A549 (cell line): ENCODE results near the gene CCDC102B.

Experiments used
- EP300 ChIP-seq, 2 experiments: fragments of >200 bp; sonication (Bioruptor Twin); formaldehyde crosslinking; IDR thresholded peaks; 2 replicates in 1 of 2; 3 replicates in 1 of 2; pipeline ENCODE4 v1.6.1; 2016 to 2017
- ESRRA ChIP-seq: fragments of 150-350 bp; IDR thresholded peaks from 2 replicates; pipeline ENCODE4 v1.6.1; 2014; ENCODE audit warnings: mild to moderate bottlenecking, low read length, borderline replicate concordance
- NFE2L2 ChIP-seq: fragments of 150-350 bp; conservative IDR thresholded peaks from 2 replicates; pipeline ENCODE4 v1.6.1; 2014; ENCODE audit warnings: low read length
- POLR2AphosphoS2 ChIP-seq: conservative IDR thresholded peaks from 2 replicates; pipeline ENCODE4 v1.6.1; 2012; ENCODE audit warnings: low read length, improper control_type of control experiment, inconsistent platforms
- RARB ChIP-seq: fragments of 250-450 bp; sonication (Bioruptor Pico); IDR thresholded peaks from 2 replicates; pipeline ENCODE4 v1.8.0; 2021; ENCODE audit warnings: mild to moderate bottlenecking, moderate library complexity
- TF ChIP-seq, protein P1 (sequence below): IDR thresholded peaks from 2 replicates; pipeline ENCODE4 v1.6.1; 2012
- TF ChIP-seq, protein P2 (sequence below): fragments of >200 bp; sonication (Bioruptor Twin); formaldehyde crosslinking; IDR thresholded peaks from 3 replicates; pipeline ENCODE4 v1.5.1; 2016
- TF ChIP-seq, protein P3 (sequence below): fragments of 200-600 bp; sonication (generic); IDR thresholded peaks from 2 replicates; pipeline ENCODE4 v1.6.1; 2016; ENCODE audit warnings: antibody characterized with exemption, mild to moderate bottlenecking, moderate library complexity

DNA sequence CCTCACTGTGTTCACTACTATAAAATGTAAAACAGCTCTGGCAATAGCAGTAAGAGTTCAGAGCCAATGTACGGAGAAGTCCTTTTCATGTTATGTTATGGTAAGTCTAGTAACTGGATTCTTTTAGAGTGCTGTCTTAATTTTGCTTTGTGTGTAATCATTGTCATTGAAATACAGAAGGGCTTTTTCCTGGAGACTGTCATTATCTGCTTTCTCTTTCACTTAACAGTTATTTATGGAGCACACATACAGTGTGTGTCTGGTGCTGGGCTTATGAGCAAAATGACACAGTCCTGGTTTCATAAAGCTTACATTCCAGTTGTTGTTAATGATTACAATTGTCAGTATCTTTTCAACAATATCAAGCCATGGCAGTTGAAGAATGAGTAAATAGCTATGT is 95.5 kb downstream of the CCDC102B start:
- no peak for TF ChIP-seq EP300 (IDR thresholded peaks at IDR 0.05)
- TF ChIP-seq, protein P1, sequence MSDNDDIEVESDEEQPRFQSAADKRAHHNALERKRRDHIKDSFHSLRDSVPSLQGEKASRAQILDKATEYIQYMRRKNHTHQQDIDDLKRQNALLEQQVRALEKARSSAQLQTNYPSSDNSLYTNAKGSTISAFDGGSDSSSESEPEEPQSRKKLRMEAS, result no peak
- TF ChIP-seq, protein P2, sequence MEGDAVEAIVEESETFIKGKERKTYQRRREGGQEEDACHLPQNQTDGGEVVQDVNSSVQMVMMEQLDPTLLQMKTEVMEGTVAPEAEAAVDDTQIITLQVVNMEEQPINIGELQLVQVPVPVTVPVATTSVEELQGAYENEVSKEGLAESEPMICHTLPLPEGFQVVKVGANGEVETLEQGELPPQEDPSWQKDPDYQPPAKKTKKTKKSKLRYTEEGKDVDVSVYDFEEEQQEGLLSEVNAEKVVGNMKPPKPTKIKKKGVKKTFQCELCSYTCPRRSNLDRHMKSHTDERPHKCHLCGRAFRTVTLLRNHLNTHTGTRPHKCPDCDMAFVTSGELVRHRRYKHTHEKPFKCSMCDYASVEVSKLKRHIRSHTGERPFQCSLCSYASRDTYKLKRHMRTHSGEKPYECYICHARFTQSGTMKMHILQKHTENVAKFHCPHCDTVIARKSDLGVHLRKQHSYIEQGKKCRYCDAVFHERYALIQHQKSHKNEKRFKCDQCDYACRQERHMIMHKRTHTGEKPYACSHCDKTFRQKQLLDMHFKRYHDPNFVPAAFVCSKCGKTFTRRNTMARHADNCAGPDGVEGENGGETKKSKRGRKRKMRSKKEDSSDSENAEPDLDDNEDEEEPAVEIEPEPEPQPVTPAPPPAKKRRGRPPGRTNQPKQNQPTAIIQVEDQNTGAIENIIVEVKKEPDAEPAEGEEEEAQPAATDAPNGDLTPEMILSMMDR, result no peak
- TF ChIP-seq, protein P3, sequence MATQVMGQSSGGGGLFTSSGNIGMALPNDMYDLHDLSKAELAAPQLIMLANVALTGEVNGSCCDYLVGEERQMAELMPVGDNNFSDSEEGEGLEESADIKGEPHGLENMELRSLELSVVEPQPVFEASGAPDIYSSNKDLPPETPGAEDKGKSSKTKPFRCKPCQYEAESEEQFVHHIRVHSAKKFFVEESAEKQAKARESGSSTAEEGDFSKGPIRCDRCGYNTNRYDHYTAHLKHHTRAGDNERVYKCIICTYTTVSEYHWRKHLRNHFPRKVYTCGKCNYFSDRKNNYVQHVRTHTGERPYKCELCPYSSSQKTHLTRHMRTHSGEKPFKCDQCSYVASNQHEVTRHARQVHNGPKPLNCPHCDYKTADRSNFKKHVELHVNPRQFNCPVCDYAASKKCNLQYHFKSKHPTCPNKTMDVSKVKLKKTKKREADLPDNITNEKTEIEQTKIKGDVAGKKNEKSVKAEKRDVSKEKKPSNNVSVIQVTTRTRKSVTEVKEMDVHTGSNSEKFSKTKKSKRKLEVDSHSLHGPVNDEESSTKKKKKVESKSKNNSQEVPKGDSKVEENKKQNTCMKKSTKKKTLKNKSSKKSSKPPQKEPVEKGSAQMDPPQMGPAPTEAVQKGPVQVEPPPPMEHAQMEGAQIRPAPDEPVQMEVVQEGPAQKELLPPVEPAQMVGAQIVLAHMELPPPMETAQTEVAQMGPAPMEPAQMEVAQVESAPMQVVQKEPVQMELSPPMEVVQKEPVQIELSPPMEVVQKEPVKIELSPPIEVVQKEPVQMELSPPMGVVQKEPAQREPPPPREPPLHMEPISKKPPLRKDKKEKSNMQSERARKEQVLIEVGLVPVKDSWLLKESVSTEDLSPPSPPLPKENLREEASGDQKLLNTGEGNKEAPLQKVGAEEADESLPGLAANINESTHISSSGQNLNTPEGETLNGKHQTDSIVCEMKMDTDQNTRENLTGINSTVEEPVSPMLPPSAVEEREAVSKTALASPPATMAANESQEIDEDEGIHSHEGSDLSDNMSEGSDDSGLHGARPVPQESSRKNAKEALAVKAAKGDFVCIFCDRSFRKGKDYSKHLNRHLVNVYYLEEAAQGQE, result no peak
- TF ChIP-seq ESRRA, result no peak
- no peak for TF ChIP-seq NFE2L2
- no peak for TF ChIP-seq POLR2AphosphoS2
- TF ChIP-seq RARB (CRISPR knock-in tag), result no peak
